Right lobe of liver (tissue), 6 donors: ENCODE results near the gene MCUR1. TPM values are rescaled to one million over a fixed set of nuclear protein-coding genes. Genes with fewer than 3 reads are reported as not detected.
"Not testable (repeated sequence)": the region's sequence is repeated elsewhere in the genome, so short reads cannot be mapped to it uniquely, and the experiment has no call there.

Source experiments
- ATAC-seq, 4 donors: fragments of 200-7000 bp; cut with Tn5 transposase; one replicate each; pipeline ENCODE4 v1.9.1; 2020; ENCODE audit warnings: mild to moderate bottlenecking in 4 of 4, moderate library complexity in 4 of 4
- DNase-seq, 3 donors: peaks; one replicate each; pipeline ENCODE4 v3.0.0-alpha.2; 2020
- H3K27ac ChIP-seq, 3 donors: fragments of 200-600 bp; one replicate each; pipeline ENCODE4 v1.8.0; 2022
- H3K27me3 ChIP-seq, 2 donors: fragments of 200-600 bp; one replicate each; pipeline ENCODE4 v1.8.0; 2022
- H3K36me3 ChIP-seq, 4 donors: fragments of 200-600 bp; sonication (generic) in 1 of 4; one replicate each; pipeline versions ENCODE4 v1.5.1 to v1.8.0; 2017 to 2022; ENCODE audit warnings: control low read depth in 1 of 4
- H3K4me1 ChIP-seq, 4 donors: fragments of 200-600 bp; sonication (generic) in 1 of 4; one replicate each; pipeline versions ENCODE4 v1.5.1 to v1.8.0; 2017 to 2022; ENCODE audit warnings: control low read depth in 1 of 4
- H3K4me3 ChIP-seq, 3 donors: fragments of 200-600 bp; one replicate each; pipeline ENCODE4 v1.8.0; 2022
- H3K9me3 ChIP-seq, 4 donors: fragments of 200-600 bp; sonication (generic) in 1 of 4; one replicate each; pipeline versions ENCODE4 v1.5.1 to v1.8.0; 2017 to 2022; ENCODE audit warnings: control low read depth in 1 of 4
- CTCF ChIP-seq, 4 donors: fragments of 200-600 bp in 3 of 4; fragments of 450-650 bp in 1 of 4; IDR thresholded peaks; one replicate each; pipeline versions ENCODE4 v1.5.1 to v1.8.0; 2016 to 2022; ENCODE audit warnings: antibody characterized with exemption in 4 of 4, mild to moderate bottlenecking in 2 of 4
- POLR2A ChIP-seq: fragments of 450-650 bp; IDR thresholded peaks from one replicate; pipeline ENCODE4 v1.6.1; 2017; ENCODE audit warnings: antibody characterized with exemption, mild to moderate bottlenecking
- WGBS: methylation state at CpG from one replicate; pipeline ENCODE4 v1.1.6; 2018; ENCODE audit warnings: low coverage, low lambda C conversion rate; ENCODE audit not compliant: insufficient coverage; ENCODE audit errors: missing lambda C conversion rate; 5-methylcytosine and 5-hydroxymethylcytosine counted together
- intact Hi-C, 2 donors: fragments of 100-400 bp; cut with DNase I; formaldehyde crosslinking; loops; one replicate each; pipeline versions ENCODE4 v1.11.2 to v1.14.1; 2022
- total RNA-seq, 6 experiments: library from RNA; depleted of rRNA in 2 of 6; stranded (reverse); fragments of >200 nt in 2 of 6; fragmentation: NEBNext Ultra II Directional in 3 of 6; extraction: Animal tissue kit (Norgen Biotek cat#: 25700) in 3 of 6; gene quantifications; one replicate each; pipeline versions ENCODE4 v1.1.0 to v1.2.4, GENCODE V29; 2016 to 2023
- donor health status: DM: no; HTN: yes; CAD: no.
- donor health status: DM: no; HTN: no; CAD: no.
- donor health status: DM: no; HTN: no; CAD: no.
- donor health status: DM: no; HTN: yes; CAD: no.
- donor health status: DM: no; HTN: yes; CAD: no.

MCUR1 gene
- total RNA-seq, 6 experiments from 2014 or later: 12.7 to 17.8 (median 15.2) TPM

GRCh38 chr6:13787137-13787536 lies 27.2 kb downstream of the MCUR1 start:
- no peak for DNase-seq
- intact Hi-C loops: no loop called here
- Histone ChIP-seq H3K4me3 (no peak overlapping the region), H3K4me1 (no peaks in the 10 kb centered on the region), H3K27ac (no peak overlapping the region), H3K9me3 (no peaks in the 10 kb centered on the region), H3K36me3 (peaks cover 0 to 12% (median under 1%) of the 10 kb centered on the region in 4 donors), H3K27me3 (no peaks in the 10 kb centered on the region)
- 89% methylated on average over 8 of the region's 8 CpGs for WGBS
- ATAC-seq: no peak
- no peak for TF ChIP-seq CTCF (IDR thresholded peaks at IDR 0.05)
- TF ChIP-seq POLR2A: no peak

GRCh38 chr6:13780162-13780561 lies 34.2 kb downstream of the MCUR1 start:
- H3K36me3 ChIP-seq, H3K27me3 ChIP-seq, ATAC-seq, H3K9me3 ChIP-seq, H3K27ac ChIP-seq, intact Hi-C loops, H3K4me1 ChIP-seq, H3K4me3 ChIP-seq, DNase-seq: not testable (repeated sequence)
- WGBS: 86% methylated on average over 8 of the region's 8 CpGs

GRCh38 chr6:13778028-13778427 lies 36.3 kb downstream of the MCUR1 start:
- ATAC-seq (no peak), DNase-seq (no peak)
- H3K27ac ChIP-seq: no peak overlapping the region
- H3K9me3 ChIP-seq: no peaks in the 10 kb centered on the region
- no peak for TF ChIP-seq CTCF (IDR thresholded peaks at IDR 0.05)
- 86% methylated on average over 6 of the region's 6 CpGs for WGBS
- H3K4me3 ChIP-seq: no peak overlapping the region
- no peaks in the 10 kb centered on the region for H3K27me3 ChIP-seq
- H3K36me3 ChIP-seq: no peaks in the 10 kb centered on the region
- H3K4me1 ChIP-seq: no peaks in the 10 kb centered on the region
- intact Hi-C loops: no loop called here

- intact Hi-C loops: no loop called here
- H3K4me3 ChIP-seq: no peak overlapping the region
- DNase-seq (no peak), ATAC-seq (no peak)
- no peak for TF ChIP-seq POLR2A
- TF ChIP-seq CTCF (IDR thresholded peaks at IDR 0.05): no peak
- no peaks in the 10 kb centered on the region for H3K9me3 ChIP-seq
- H3K4me1 ChIP-seq: no peaks in the 10 kb centered on the region
- WGBS: 89% methylated on average over 8 of the region's 9 CpGs
- H3K27me3 ChIP-seq: no peaks in the 10 kb centered on the region
- no peak overlapping the region for H3K27ac ChIP-seq
- H3K36me3 ChIP-seq: no peaks in the 10 kb centered on the region
Measured at GRCh38 chr6:13776602-13777001, 37.8 kb downstream of the MCUR1 start.

GRCh38 chr6:13775466-13775865 lies 38.9 kb downstream of the MCUR1 start:
- intact Hi-C loops, H3K9me3 ChIP-seq, H3K4me1 ChIP-seq, H3K27me3 ChIP-seq, H3K36me3 ChIP-seq, DNase-seq, H3K4me3 ChIP-seq, H3K27ac ChIP-seq, ATAC-seq: not testable (repeated sequence)
- WGBS: 83% methylated on average over 9 of the region's 9 CpGs

GRCh38 chr6:13772358-13773030 lies 41.9 kb downstream of the MCUR1 start:
- H3K4me3 ChIP-seq, ATAC-seq, H3K27ac ChIP-seq, DNase-seq, H3K36me3 ChIP-seq, intact Hi-C loops, H3K9me3 ChIP-seq, H3K4me1 ChIP-seq, H3K27me3 ChIP-seq: not testable (repeated sequence)
- WGBS: 90% methylated on average over 2 of the region's 35 CpGs
